Hypothalamus (tissue), 51 donors: ENCODE data around the gene VSTM2L.
"Not testable (repeated sequence)": the region's sequence is repeated elsewhere in the genome, so short reads cannot be mapped to it uniquely, and the experiment has no call there.

Source experiments
- DNase-seq, 51 donors: peaks; one replicate each; lab custom pipeline; 2025; lab: John Stamatoyannopoulos, UW

The VSTM2L gene

GRCh38 chr20:37902504-37903313 lies at the start of gene VSTM2L:
TSS of gene VSTM2L (plus strand) at chr20:37903127. CDS start at chr20:37903351, 224 bp downstream.
- peak in 14 of 51 donors; percentile 9 to 49 (median 27) for DNase-seq

GRCh38 chr20:37853823-37854375 lies 49.0 kb upstream of the VSTM2L start:
- DNase-seq: no peak

GRCh38 chr20:37856034-37856433 lies 46.9 kb upstream of the VSTM2L start:
- DNase-seq: not testable (repeated sequence)

GRCh38 chr20:37856932-37857660 lies 45.8 kb upstream of the VSTM2L start:
- no peak for DNase-seq

GRCh38 chr20:37859406-37860171 lies 43.3 kb upstream of the VSTM2L start:
- DNase-seq: no peak

GRCh38 chr20:37863289-37863688 lies 39.6 kb upstream of the VSTM2L start:
- no peak for DNase-seq

GRCh38 chr20:37864298-37864697 lies 38.6 kb upstream of the VSTM2L start:
- DNase-seq: no peak

GRCh38 chr20:37866051-37866450 lies 36.9 kb upstream of the VSTM2L start:
- no peak for DNase-seq

- DNase-seq: no peak
These were observed 35.4 kb upstream of the VSTM2L start for GRCh38 chr20:37867289-37868195.

- DNase-seq: no peak
These were observed 34.0 kb upstream of the VSTM2L start for GRCh38 chr20:37868851-37869333.

GRCh38 chr20:37869334-37869861 lies 33.5 kb upstream of the VSTM2L start:
- DNase-seq: no peak

- DNase-seq: no peak
These were observed 32.6 kb upstream of the VSTM2L start for GRCh38 chr20:37870294-37870693.

GRCh38 chr20:37871751-37872150 lies 31.2 kb upstream of the VSTM2L start:
- DNase-seq: no peak

GRCh38 chr20:37872161-37872560 lies 30.8 kb upstream of the VSTM2L start:
- no peak for DNase-seq

- DNase-seq: peak in 17 of 51 donors; percentile 8 to 61 (median 17)
These were observed 29.0 kb upstream of the VSTM2L start for GRCh38 chr20:37873884-37874283.

GRCh38 chr20:37875460-37876175 lies 27.3 kb upstream of the VSTM2L start:
- DNase-seq: no peak

- no peak for DNase-seq
These were observed 26.1 kb upstream of the VSTM2L start for GRCh38 chr20:37876863-37877262.
